T-helper 1 cell treated with Interleukin-12 subunit alpha and Interleukin-12 subunit beta and Interleukin-4 antibody, amounts not matched to agents 30 μg/mL and 1 μg/mL, for 36 hours (primary cell): ENCODE measurements around the gene KAT6B.

Experiments used
- H3K27ac Mint-ChIP-seq: one replicate; pipeline ENCODE4 v1.8.0; 2021; ENCODE audit warnings: mild to moderate bottlenecking, mixed read lengths
- H3K27me3 Mint-ChIP-seq: one replicate; pipeline ENCODE4 v1.8.0; 2021; ENCODE audit warnings: low read depth, mixed read lengths
- H3K36me3 Mint-ChIP-seq: one replicate; pipeline ENCODE4 v1.8.0; 2021; ENCODE audit warnings: low read depth, mixed read lengths
- H3K4me1 Mint-ChIP-seq: one replicate; pipeline ENCODE4 v1.8.0; 2021; ENCODE audit warnings: low read depth, mixed read lengths
- H3K4me3 Mint-ChIP-seq: one replicate; pipeline ENCODE4 v1.8.0; 2021; ENCODE audit warnings: mild to moderate bottlenecking, moderate library complexity, mixed read lengths
- H3K9me3 Mint-ChIP-seq: one replicate; pipeline ENCODE4 v1.8.0; 2021; ENCODE audit warnings: mixed read lengths

The KAT6B gene

GRCh38 chr10:74831518-74832120 lies 5.2 kb downstream of the KAT6B start:
- no peaks in the 10 kb centered on the region for H3K9me3 Mint-ChIP-seq
- H3K27me3 Mint-ChIP-seq: no peaks in the 10 kb centered on the region
- no peak overlapping the region for H3K4me3 Mint-ChIP-seq
- peaks cover 31% of the 10 kb centered on the region for H3K4me1 Mint-ChIP-seq
- H3K36me3 Mint-ChIP-seq: peaks cover 15% of the 10 kb centered on the region
- H3K27ac Mint-ChIP-seq: no peak overlapping the region

GRCh38 chr10:74835963-74836362 lies 9.6 kb downstream of the KAT6B start:
- Mint-ChIP-seq H3K36me3 (peaks cover 11% of the 10 kb centered on the region), H3K27ac (no peak overlapping the region), H3K9me3 (no peaks in the 10 kb centered on the region), H3K27me3 (no peaks in the 10 kb centered on the region), H3K4me1 (peaks cover 12% of the 10 kb centered on the region), H3K4me3 (no peak overlapping the region)

DNA sequence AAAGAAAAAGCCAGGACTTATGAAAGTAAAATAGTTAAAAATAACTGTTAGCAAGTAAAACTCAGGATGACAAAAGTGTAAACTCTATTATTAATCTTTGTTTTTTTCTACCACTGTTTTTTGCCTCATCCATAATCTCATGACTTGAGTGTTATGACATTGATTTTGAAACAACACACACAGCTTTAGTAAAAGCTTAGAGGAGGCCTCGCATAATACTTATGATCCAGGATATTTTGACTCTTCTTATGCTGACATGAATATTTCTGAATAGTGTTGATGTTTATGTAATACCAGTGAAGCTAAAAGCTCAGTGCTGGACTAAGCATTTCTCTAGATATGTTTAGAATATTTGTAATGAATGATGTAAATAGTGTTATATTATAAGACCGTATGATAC lies 10.5 kb downstream of the KAT6B start:
- no peak overlapping the region for H3K27ac Mint-ChIP-seq
- peaks cover 11% of the 10 kb centered on the region for H3K36me3 Mint-ChIP-seq
- no peaks in the 10 kb centered on the region for H3K27me3 Mint-ChIP-seq
- no peak overlapping the region for H3K4me3 Mint-ChIP-seq
- H3K9me3 Mint-ChIP-seq: no peaks in the 10 kb centered on the region
- H3K4me1 Mint-ChIP-seq: peaks cover 7% of the 10 kb centered on the region

DNA sequence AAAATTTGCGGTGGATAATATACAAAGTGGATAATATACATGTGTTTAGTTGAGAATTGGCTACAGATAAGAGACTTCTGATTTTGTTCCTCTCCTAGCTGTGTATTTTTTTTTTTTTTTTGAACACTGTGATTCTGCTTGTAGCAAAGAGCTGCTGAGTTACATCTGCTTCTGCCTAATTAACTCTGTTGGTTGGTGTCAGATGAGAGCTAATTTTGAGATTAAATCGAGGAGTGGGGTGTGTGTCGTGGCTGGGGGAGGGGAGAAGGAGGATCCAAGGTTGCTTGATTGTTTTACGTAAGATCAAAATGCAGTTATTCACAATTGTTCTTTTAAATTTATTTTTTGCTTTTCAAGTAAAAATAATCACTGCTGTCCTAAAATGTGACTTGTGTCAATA lies 11.3 kb downstream of the KAT6B start:
- no peaks in the 10 kb centered on the region for H3K27me3 Mint-ChIP-seq
- no peak overlapping the region for H3K4me3 Mint-ChIP-seq
- peaks cover 11% of the 10 kb centered on the region for H3K36me3 Mint-ChIP-seq
- H3K27ac Mint-ChIP-seq: no peak overlapping the region
- peaks cover 10% of the 10 kb centered on the region for H3K4me1 Mint-ChIP-seq
- H3K9me3 Mint-ChIP-seq: no peaks in the 10 kb centered on the region

DNA sequence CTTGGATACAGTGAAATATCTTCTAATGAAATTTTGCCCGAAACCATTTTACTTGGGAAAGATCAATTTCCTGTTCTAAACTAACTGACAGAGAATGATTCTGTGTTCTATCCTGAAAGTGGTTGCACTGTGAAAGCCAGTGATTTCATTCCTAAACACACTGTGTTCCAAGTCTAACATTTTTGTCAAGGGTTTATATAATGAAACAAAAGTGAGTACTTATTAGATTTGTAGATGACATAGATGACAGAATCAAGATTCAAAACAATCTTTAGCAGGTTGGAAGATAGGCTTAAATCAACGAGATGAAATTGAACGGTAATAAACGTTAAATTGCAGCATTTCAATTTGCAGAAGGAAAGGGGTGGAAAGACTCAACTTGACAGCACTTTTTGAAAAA lies 13.3 kb downstream of the KAT6B start:
- no peak overlapping the region for H3K4me3 Mint-ChIP-seq
- H3K9me3 Mint-ChIP-seq: no peaks in the 10 kb centered on the region
- no peaks in the 10 kb centered on the region for H3K27me3 Mint-ChIP-seq
- peaks cover 9% of the 10 kb centered on the region for H3K4me1 Mint-ChIP-seq
- H3K36me3 Mint-ChIP-seq: peaks cover 20% of the 10 kb centered on the region
- no peak overlapping the region for H3K27ac Mint-ChIP-seq

- no peaks in the 10 kb centered on the region for H3K9me3 Mint-ChIP-seq
- no peak overlapping the region for H3K27ac Mint-ChIP-seq
- H3K4me1 Mint-ChIP-seq: peaks cover 3% of the 10 kb centered on the region
- no peak overlapping the region for H3K4me3 Mint-ChIP-seq
- no peaks in the 10 kb centered on the region for H3K27me3 Mint-ChIP-seq
- H3K36me3 Mint-ChIP-seq: peaks cover 16% of the 10 kb centered on the region
These were observed 15.0 kb downstream of the KAT6B start for GRCh38 chr10:74841265-74841973.

GRCh38 chr10:74842301-74842954 lies 16.0 kb downstream of the KAT6B start:
- Mint-ChIP-seq H3K27me3 (no peaks in the 10 kb centered on the region), H3K4me1 (peaks cover 4% of the 10 kb centered on the region), H3K36me3 (peaks cover 18% of the 10 kb centered on the region), H3K4me3 (no peak overlapping the region), H3K9me3 (no peaks in the 10 kb centered on the region), H3K27ac (no peak overlapping the region)

GRCh38 chr10:74846958-74847357 lies 20.6 kb downstream of the KAT6B start:
- peaks cover 7% of the 10 kb centered on the region for H3K4me1 Mint-ChIP-seq
- H3K9me3 Mint-ChIP-seq: no peaks in the 10 kb centered on the region
- H3K27me3 Mint-ChIP-seq: no peaks in the 10 kb centered on the region
- H3K36me3 Mint-ChIP-seq: peaks cover 16% of the 10 kb centered on the region
- no peak overlapping the region for H3K4me3 Mint-ChIP-seq
- H3K27ac Mint-ChIP-seq: no peak overlapping the region

- Mint-ChIP-seq H3K4me3 (no peak overlapping the region), H3K9me3 (no peaks in the 10 kb centered on the region), H3K36me3 (peaks cover 15% of the 10 kb centered on the region), H3K27ac (no peak overlapping the region), H3K27me3 (no peaks in the 10 kb centered on the region), H3K4me1 (peaks cover 21% of the 10 kb centered on the region)
These were observed 25.4 kb downstream of the KAT6B start for GRCh38 chr10:74851831-74852230.

- Mint-ChIP-seq H3K27me3 (no peaks in the 10 kb centered on the region), H3K4me1 (peaks cover 20% of the 10 kb centered on the region), H3K27ac (no peak overlapping the region), H3K4me3 (no peak overlapping the region), H3K9me3 (no peaks in the 10 kb centered on the region), H3K36me3 (peaks cover 19% of the 10 kb centered on the region)
These were observed 26.0 kb downstream of the KAT6B start for GRCh38 chr10:74852381-74852780.

DNA sequence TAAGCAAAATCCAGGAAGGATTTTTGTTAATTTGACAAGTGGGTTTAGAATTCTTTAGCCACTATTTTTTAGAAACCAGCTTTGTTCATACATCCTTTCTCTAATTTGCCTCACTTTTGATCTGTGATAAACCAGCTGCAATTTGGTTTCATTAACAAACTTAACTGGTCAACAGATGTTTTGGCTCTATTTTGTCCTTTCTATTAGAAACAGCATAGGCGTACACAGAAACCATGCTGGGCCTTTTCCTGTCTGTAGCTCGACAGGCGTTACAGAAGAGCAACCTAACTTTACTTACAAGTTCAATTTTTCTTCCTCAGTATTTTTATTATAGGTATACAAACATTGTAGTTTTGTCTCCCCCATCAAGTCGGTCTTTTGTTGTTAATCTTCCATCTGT lies 28.2 kb downstream of the KAT6B start:
- Mint-ChIP-seq H3K27me3 (no peaks in the 10 kb centered on the region), H3K36me3 (peaks cover 19% of the 10 kb centered on the region), H3K4me1 (peaks cover 20% of the 10 kb centered on the region), H3K27ac (peak overlapping the region; percentile 11), H3K9me3 (no peaks in the 10 kb centered on the region), H3K4me3 (peak overlapping the region; percentile 30)

DNA sequence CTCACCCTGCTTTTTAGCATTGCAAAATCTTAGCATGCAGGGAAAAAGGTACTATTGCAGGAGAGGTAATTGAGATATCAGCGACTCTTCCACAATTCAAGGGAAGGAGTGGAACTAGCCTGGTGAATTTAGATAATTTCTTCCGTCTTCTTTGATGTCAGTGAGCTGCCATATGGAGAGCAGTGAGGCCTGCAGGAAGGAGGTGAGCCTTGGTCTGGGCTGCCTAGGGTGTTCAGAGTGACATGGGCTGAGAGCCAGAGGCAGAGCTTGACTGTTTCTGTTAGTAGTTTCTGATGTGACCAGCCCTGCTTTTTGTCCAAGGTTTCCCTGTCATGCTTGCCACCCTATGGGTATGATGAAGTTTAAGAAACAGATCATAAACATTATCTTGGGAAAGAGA lies 28.6 kb downstream of the KAT6B start:
- peaks cover 20% of the 10 kb centered on the region for H3K4me1 Mint-ChIP-seq
- H3K4me3 Mint-ChIP-seq: peak overlapping the region; percentile 30
- H3K36me3 Mint-ChIP-seq: peaks cover 19% of the 10 kb centered on the region

DNA sequence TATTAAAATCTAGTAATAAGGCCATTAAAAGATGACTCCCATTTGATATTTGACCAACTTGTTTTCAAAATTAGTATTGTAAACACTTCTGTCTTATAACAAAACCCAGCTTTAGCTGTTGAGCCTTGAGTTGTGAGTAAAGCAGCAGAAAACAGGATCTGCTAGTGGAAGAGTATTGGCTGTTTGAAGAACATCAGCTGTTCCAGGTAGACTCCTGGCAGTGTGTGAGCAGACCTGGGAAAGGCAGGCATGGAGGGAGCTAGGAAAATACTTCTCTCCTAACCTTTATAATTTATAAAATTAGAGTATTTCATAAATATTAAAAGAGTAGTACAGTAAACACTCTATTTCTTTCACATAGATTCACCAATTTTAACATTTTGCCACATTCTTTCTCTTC lies 29.0 kb downstream of the KAT6B start:
- peaks cover 19% of the 10 kb centered on the region for H3K36me3 Mint-ChIP-seq
- no peaks in the 10 kb centered on the region for H3K27me3 Mint-ChIP-seq
- no peak overlapping the region for H3K27ac Mint-ChIP-seq
- H3K4me1 Mint-ChIP-seq: peaks cover 20% of the 10 kb centered on the region
- no peaks in the 10 kb centered on the region for H3K9me3 Mint-ChIP-seq
- no peak overlapping the region for H3K4me3 Mint-ChIP-seq

More for the DNA sequence above, 28.6 kb downstream of the KAT6B start:
- H3K9me3 Mint-ChIP-seq: no peaks in the 10 kb centered on the region
- H3K27me3 Mint-ChIP-seq: no peaks in the 10 kb centered on the region
- peak overlapping the region; percentile 11 for H3K27ac Mint-ChIP-seq

DNA sequence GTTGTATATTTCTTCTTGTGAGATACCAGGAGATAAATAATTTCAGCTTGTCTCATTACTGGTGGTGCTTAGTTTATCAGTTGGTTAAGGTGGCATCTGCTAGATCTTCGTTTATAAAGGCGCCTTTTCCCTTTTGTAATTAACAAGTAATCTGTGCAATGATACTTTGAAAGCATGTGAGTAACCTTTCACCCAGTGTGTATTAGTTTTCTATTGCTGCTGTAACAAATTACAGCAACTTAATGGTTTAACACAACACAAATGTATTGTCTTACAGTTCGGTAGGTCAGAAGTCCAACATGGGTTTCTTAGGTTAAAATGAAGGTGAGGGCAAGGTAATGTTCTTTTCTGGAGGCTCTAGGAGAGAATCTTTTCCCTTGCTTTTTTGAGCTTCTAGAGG lies 30.5 kb downstream of the KAT6B start:
- Mint-ChIP-seq H3K27me3 (no peaks in the 10 kb centered on the region), H3K4me1 (peaks cover 17% of the 10 kb centered on the region), H3K9me3 (no peaks in the 10 kb centered on the region), H3K4me3 (no peak overlapping the region), H3K27ac (no peak overlapping the region), H3K36me3 (peaks cover 19% of the 10 kb centered on the region)

- H3K27me3 Mint-ChIP-seq: no peaks in the 10 kb centered on the region
- H3K4me1 Mint-ChIP-seq: peaks cover 13% of the 10 kb centered on the region
- no peak overlapping the region for H3K4me3 Mint-ChIP-seq
- peaks cover 19% of the 10 kb centered on the region for H3K36me3 Mint-ChIP-seq
- H3K27ac Mint-ChIP-seq: no peak overlapping the region
- H3K9me3 Mint-ChIP-seq: no peaks in the 10 kb centered on the region
These were observed 31.2 kb downstream of the KAT6B start for GRCh38 chr10:74857586-74857985.
